Caco-2 (cell line): ENCODE measurements around the gene MYLK4. TPM values are rescaled to one million over a fixed set of nuclear protein-coding genes. Genes with fewer than 3 reads are reported as not detected.

Experiments used
- BruUV-seq: library from RNA; stranded (reverse); fragments of 400-500 nt; replicated peaks from 2 replicates; lab custom pipeline; 2021; lab: Mats Ljungman, UMichigan
- CTCF ChIA-PET: fragments of 300-600 bp; sonication (Branson Sonifier 250); formaldehyde crosslinking; loops from one replicate; lab custom pipeline; 2022; ENCODE audit warnings: antibody characterized with exemption; lab: Charles Lee
- POLR2A ChIA-PET: fragments of 300-600 bp; sonication (Branson Sonifier 250); formaldehyde crosslinking; loops from one replicate; lab custom pipeline; 2022; ENCODE audit warnings: antibody characterized with exemption; lab: Charles Lee
- DNase-seq, 2 experiments: peaks; one replicate each; pipeline versions ENCODE4 v3.0.0 to v3.0.0-alpha.2; 2020 to 2022
- H3K27me3 ChIP-seq: replicated peaks from 2 replicates; pipeline ENCODE4 v1.6.0; 2011; ENCODE audit warnings: low read length; ENCODE audit not compliant: control insufficient read depth, insufficient read depth
- H3K36me3 ChIP-seq: 2 replicates; pipeline ENCODE4 v1.5.1; 2011; ENCODE audit warnings: low read length; ENCODE audit not compliant: control insufficient read depth, insufficient read depth
- H3K4me1 ChIP-seq: fragments of 250-450 bp; sonication (Bioruptor Pico); 2 replicates; pipeline ENCODE4 v1.5.1; 2020; ENCODE audit warnings: mild to moderate bottlenecking
- H3K4me3 ChIP-seq: 2 replicates; pipeline ENCODE4 v1.5.1; 2011; ENCODE audit warnings: low read depth, mild to moderate bottlenecking, control low read depth, low read length
- H3K9me3 ChIP-seq: fragments of 250-450 bp; sonication (Bioruptor Pico); 2 replicates; pipeline ENCODE4 v1.5.1; 2020; ENCODE audit warnings: mild to moderate bottlenecking, moderate library complexity
- H3K27ac Mint-ChIP-seq: one replicate; pipeline ENCODE4 v1.8.0; 2022; ENCODE audit warnings: mixed read lengths; ENCODE audit not compliant: unreplicated experiment
- H3K27me3 Mint-ChIP-seq: one replicate; pipeline ENCODE4 v1.8.0; 2022; ENCODE audit warnings: mixed read lengths; ENCODE audit not compliant: insufficient read depth, unreplicated experiment
- H3K36me3 Mint-ChIP-seq: one replicate; pipeline ENCODE4 v1.8.0; 2022; ENCODE audit warnings: mild to moderate bottlenecking, mixed read lengths; ENCODE audit not compliant: insufficient read depth, unreplicated experiment
- H3K4me1 Mint-ChIP-seq: one replicate; pipeline ENCODE4 v1.8.0; 2022; ENCODE audit warnings: low read depth, mixed read lengths; ENCODE audit not compliant: unreplicated experiment
- H3K4me3 Mint-ChIP-seq: one replicate; pipeline ENCODE4 v1.8.0; 2022; ENCODE audit warnings: mild to moderate bottlenecking, moderate library complexity, mixed read lengths; ENCODE audit not compliant: unreplicated experiment
- H3K9me3 Mint-ChIP-seq: one replicate; pipeline ENCODE4 v1.8.0; 2022; ENCODE audit warnings: mixed read lengths; ENCODE audit not compliant: unreplicated experiment
- intact Hi-C: fragments of 100-400 bp; cut with micrococcal nuclease; formaldehyde crosslinking; loops from one replicate; pipeline ENCODE4 v1.10.0; 2022; ENCODE audit not compliant: unreplicated experiment
- total RNA-seq: library from RNA; stranded (reverse); gene quantifications from 2 replicates; pipeline ENCODE4 v1.2.3, GENCODE V29; 2022
- TF ChIP-seq, protein P1 (sequence below), 2 experiments: fragments of 200-600 bp in 1 of 2; IDR thresholded peaks; 1 replicate in 1 of 2; 2 replicates in 1 of 2; pipeline versions ENCODE4 v1.5.1 to v1.8.0; 2011 to 2022; ENCODE audit warnings: antibody characterized with exemption in 1 of 2, control low read depth in 1 of 2, inconsistent platforms in 1 of 2, low read depth in 1 of 2, low read length in 1 of 2, mild to moderate bottlenecking in 1 of 2, moderate library complexity in 1 of 2; ENCODE audit not compliant: insufficient read depth in 1 of 2, severe bottlenecking in 1 of 2, unreplicated experiment in 1 of 2

Gene MYLK4
- total RNA-seq, 1 experiment from 2014 or later, result 0.75 TPM

- H3K4me3 ChIP-seq, result no peak overlapping the region
- Mint-ChIP-seq H3K36me3 (no peaks in the 10 kb centered on the region), H3K4me3 (no peak overlapping the region), H3K9me3 (no peaks in the 10 kb centered on the region), H3K27me3 (no peaks in the 10 kb centered on the region), H3K4me1 (no peaks in the 10 kb centered on the region), H3K27ac (no peak overlapping the region)
- TF ChIP-seq, protein P1, sequence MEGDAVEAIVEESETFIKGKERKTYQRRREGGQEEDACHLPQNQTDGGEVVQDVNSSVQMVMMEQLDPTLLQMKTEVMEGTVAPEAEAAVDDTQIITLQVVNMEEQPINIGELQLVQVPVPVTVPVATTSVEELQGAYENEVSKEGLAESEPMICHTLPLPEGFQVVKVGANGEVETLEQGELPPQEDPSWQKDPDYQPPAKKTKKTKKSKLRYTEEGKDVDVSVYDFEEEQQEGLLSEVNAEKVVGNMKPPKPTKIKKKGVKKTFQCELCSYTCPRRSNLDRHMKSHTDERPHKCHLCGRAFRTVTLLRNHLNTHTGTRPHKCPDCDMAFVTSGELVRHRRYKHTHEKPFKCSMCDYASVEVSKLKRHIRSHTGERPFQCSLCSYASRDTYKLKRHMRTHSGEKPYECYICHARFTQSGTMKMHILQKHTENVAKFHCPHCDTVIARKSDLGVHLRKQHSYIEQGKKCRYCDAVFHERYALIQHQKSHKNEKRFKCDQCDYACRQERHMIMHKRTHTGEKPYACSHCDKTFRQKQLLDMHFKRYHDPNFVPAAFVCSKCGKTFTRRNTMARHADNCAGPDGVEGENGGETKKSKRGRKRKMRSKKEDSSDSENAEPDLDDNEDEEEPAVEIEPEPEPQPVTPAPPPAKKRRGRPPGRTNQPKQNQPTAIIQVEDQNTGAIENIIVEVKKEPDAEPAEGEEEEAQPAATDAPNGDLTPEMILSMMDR (IDR thresholded peaks at IDR 0.05; ENCODE audit: insufficient read depth in 1 of 2, low read depth in 1 of 2, low read length in 1 of 2, severe bottlenecking in 1 of 2, unreplicated experiment in 1 of 2), result no peak
- no peaks in the 10 kb centered on the region for H3K27me3 ChIP-seq
- H3K4me1 ChIP-seq, result peaks cover 6% of the 10 kb centered on the region; the same call in 1 of the 2 replicates
- DNase-seq, result no peak
- no peaks in the 10 kb centered on the region for H3K9me3 ChIP-seq
- ChIA-PET CTCF (no interaction called here), POLR2A (interaction anchor here (0.5 kb wide), 1 partner anchor 80 kb away, joined by 5 read pairs; the partner anchor contains the start of gene WRNIP1)
- no peaks in the 10 kb centered on the region for H3K36me3 ChIP-seq
- no TSS peak for BruUV-seq
- intact Hi-C loops, result no loop called here
These were observed 65.7 kb downstream of the MYLK4 start for GRCh38 chr6:2684766-2685754.

GRCh38 chr6:2684103-2684749 is 66.5 kb downstream of the MYLK4 start:
- H3K27me3 Mint-ChIP-seq, result no peaks in the 10 kb centered on the region
- no peak overlapping the region for H3K4me3 Mint-ChIP-seq
- no peak for DNase-seq
- ChIA-PET CTCF (no interaction called here), POLR2A (no interaction called here)
- H3K4me1 Mint-ChIP-seq, result no peaks in the 10 kb centered on the region
- Histone ChIP-seq H3K4me3 (no peak overlapping the region), H3K4me1 (peaks cover 6% of the 10 kb centered on the region; the same call in 1 of the 2 replicates), H3K9me3 (no peaks in the 10 kb centered on the region), H3K36me3 (no peaks in the 10 kb centered on the region), H3K27me3 (no peaks in the 10 kb centered on the region)
- BruUV-seq, result no TSS peak
- no peak overlapping the region for H3K27ac Mint-ChIP-seq
- TF ChIP-seq, protein P1 (IDR thresholded peaks at IDR 0.05; ENCODE audit: insufficient read depth in 1 of 2, low read depth in 1 of 2, low read length in 1 of 2, severe bottlenecking in 1 of 2, unreplicated experiment in 1 of 2), result no peak
- H3K9me3 Mint-ChIP-seq, result no peaks in the 10 kb centered on the region
- no peaks in the 10 kb centered on the region for H3K36me3 Mint-ChIP-seq
- intact Hi-C loops, result no loop called here

DNA sequence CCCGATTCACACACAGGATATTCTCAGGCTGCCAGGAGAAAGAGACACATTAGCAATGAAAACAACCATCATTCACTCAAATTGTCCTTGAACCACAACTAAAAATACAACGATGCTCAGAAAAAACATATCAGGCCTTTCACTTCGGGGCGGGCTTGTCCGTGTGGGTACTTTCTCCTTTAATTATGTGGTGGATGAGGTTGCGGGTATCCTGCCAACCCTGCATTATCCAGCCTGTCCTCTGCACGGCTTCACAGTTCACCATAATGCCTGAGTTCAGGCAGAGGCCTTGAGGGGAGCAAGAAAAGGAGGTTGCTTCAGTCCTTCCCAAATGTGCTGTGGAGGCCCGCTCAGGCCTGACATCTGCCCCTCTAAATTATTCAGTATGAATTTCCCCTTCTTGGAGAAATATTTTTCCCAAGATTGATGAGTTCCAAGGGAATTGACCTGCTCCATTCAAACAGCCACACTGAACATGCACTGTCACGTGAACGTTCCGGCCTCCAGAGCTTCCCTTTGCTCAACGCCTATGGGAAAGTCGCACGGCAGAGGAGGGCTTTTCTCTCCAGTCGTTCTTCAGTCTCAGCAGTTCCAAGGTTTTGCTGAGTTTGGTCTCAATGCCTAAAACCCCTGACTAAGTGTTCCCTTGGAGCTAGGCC is 70.3 kb downstream of the MYLK4 start:
- H3K27ac Mint-ChIP-seq, result no peak overlapping the region
- TF ChIP-seq, protein P1 (IDR thresholded peaks at IDR 0.05; ENCODE audit: insufficient read depth in 1 of 2, low read depth in 1 of 2, low read length in 1 of 2, severe bottlenecking in 1 of 2, unreplicated experiment in 1 of 2), result no peak
- no peaks in the 10 kb centered on the region for H3K9me3 Mint-ChIP-seq

More for the DNA sequence above, 70.3 kb downstream of the MYLK4 start:
- intact Hi-C loops, result no loop called here
- Histone ChIP-seq H3K4me3 (no peak overlapping the region), H3K4me1 (peaks cover 6% of the 10 kb centered on the region; the same call in 1 of the 2 replicates), H3K27me3 (no peaks in the 10 kb centered on the region), H3K9me3 (no peaks in the 10 kb centered on the region), H3K36me3 (no peaks in the 10 kb centered on the region)
- no peak for DNase-seq
- ChIA-PET CTCF (no interaction called here), POLR2A (no interaction called here)
- Mint-ChIP-seq H3K27me3 (no peaks in the 10 kb centered on the region), H3K4me3 (no peak overlapping the region), H3K36me3 (no peaks in the 10 kb centered on the region), H3K4me1 (no peaks in the 10 kb centered on the region)
- BruUV-seq, result no TSS peak
